ENCODE results near the gene GTF2F2.

GTF2F2 gene

GRCh38 chr13:45141369-45141768 is 21.1 kb downstream of the GTF2F2 start:
- no peak overlapping the region for H3K27ac ChIP-seq

GRCh38 chr13:45142440-45143345 is 22.4 kb downstream of the GTF2F2 start:
- no peaks in the 10 kb centered on the region for H3K27me3 ChIP-seq

More at GRCh38 chr13:45141369-45141768, 21.1 kb downstream of the GTF2F2 start:
- Histone ChIP-seq H3K27me3 (no peaks in the 10 kb centered on the region), H3K9me3 (no peaks in the 10 kb centered on the region), H3K36me3 (peaks cover 12% of the 10 kb centered on the region), H3K4me1 (ENCODE audit: control insufficient read depth in 1 of 2, insufficient read depth in 1 of 2, low read depth in 1 of 2, low read length in 1 of 2) (peaks cover 14 to 16% of the 10 kb centered on the region in 2 experiments), H3K4me3 (ENCODE audit: low read depth in 1 of 2, low read length in 1 of 2) (no peak overlapping the region)
- no peak for TF ChIP-seq CTCF (IDR thresholded peaks at IDR 0.05)

GRCh38 chr13:45143346-45143751 is 23.0 kb downstream of the GTF2F2 start:
- Histone ChIP-seq H3K4me3 (ENCODE audit: low read depth in 1 of 2, low read length in 1 of 2) (no peak overlapping the region), H3K27ac (no peak overlapping the region), H3K4me1 (ENCODE audit: control insufficient read depth in 1 of 2, insufficient read depth in 1 of 2, low read depth in 1 of 2, low read length in 1 of 2) (no peaks in the 10 kb centered on the region), H3K27me3 (no peaks in the 10 kb centered on the region), H3K9me3 (no peaks in the 10 kb centered on the region), H3K36me3 (peaks cover 12% of the 10 kb centered on the region)
- TF ChIP-seq CTCF (IDR thresholded peaks at IDR 0.05) = no peak

More at GRCh38 chr13:45142440-45143345, 22.4 kb downstream of the GTF2F2 start:
- Histone ChIP-seq H3K9me3 (no peaks in the 10 kb centered on the region), H3K4me3 (ENCODE audit: low read depth in 1 of 2, low read length in 1 of 2) (no peak overlapping the region), H3K27ac (no peak overlapping the region), H3K4me1 (ENCODE audit: control insufficient read depth in 1 of 2, insufficient read depth in 1 of 2, low read depth in 1 of 2, low read length in 1 of 2) (peaks cover 2 to 5% of the 10 kb centered on the region in 2 experiments), H3K36me3 (peaks cover 12% of the 10 kb centered on the region)
- TF ChIP-seq CTCF (IDR thresholded peaks at IDR 0.05) = no peak

- Histone ChIP-seq H3K4me1 (ENCODE audit: control insufficient read depth in 1 of 2, insufficient read depth in 1 of 2, low read depth in 1 of 2, low read length in 1 of 2) (no peaks in the 10 kb centered on the region), H3K27ac (no peak overlapping the region), H3K36me3 (peaks cover 15% of the 10 kb centered on the region), H3K27me3 (no peaks in the 10 kb centered on the region), H3K4me3 (ENCODE audit: low read depth in 1 of 2, low read length in 1 of 2) (no peak overlapping the region), H3K9me3 (no peaks in the 10 kb centered on the region)
- TF ChIP-seq CTCF (IDR thresholded peaks at IDR 0.05) = no peak
Measured at GRCh38 chr13:45149964-45150363, 29.7 kb downstream of the GTF2F2 start.

GRCh38 chr13:45156565-45157361 is 36.5 kb downstream of the GTF2F2 start:
- Histone ChIP-seq H3K27ac (no peak overlapping the region), H3K4me3 (ENCODE audit: low read depth in 1 of 2, low read length in 1 of 2) (no peak overlapping the region), H3K4me1 (ENCODE audit: control insufficient read depth in 1 of 2, insufficient read depth in 1 of 2, low read depth in 1 of 2, low read length in 1 of 2) (no peaks in the 10 kb centered on the region), H3K36me3 (peaks cover 26% of the 10 kb centered on the region), H3K27me3 (no peaks in the 10 kb centered on the region), H3K9me3 (no peaks in the 10 kb centered on the region)
- TF ChIP-seq CTCF (IDR thresholded peaks at IDR 0.05) = no peak

Measured in neutrophil (primary cell).